OCI-LY7 (cell line): ENCODE results near the gene MFSD6L.

Experiments
- CTCF ChIP-seq: fragments of 200-600 bp; sonication (generic); conservative IDR thresholded peaks from 2 replicates; pipeline ENCODE4 v1.5.1; 2014; ENCODE audit warnings: mild to moderate bottlenecking, antibody characterized with exemption, low read length, moderate library complexity, mixed read lengths
- EZH2phosphoT487 ChIP-seq: fragments of 200-600 bp; sonication (generic); IDR thresholded peaks from 2 replicates; pipeline ENCODE4 v1.6.1; 2018; ENCODE audit warnings: low read depth, borderline replicate concordance, mild to moderate bottlenecking, mixed run types, antibody characterized with exemption, low read length, moderate library complexity, mixed read lengths

GRCh38 chr17:8754890-8755289 lies 44.3 kb downstream of the MFSD6L start:
- TF ChIP-seq CTCF (no peak), EZH2phosphoT487 (no peak)
